HG03469 (cell line): ENCODE measurements around the gene ACAA1.
"Not testable (repeated sequence)": the region's sequence is repeated elsewhere in the genome, so short reads cannot be mapped to it uniquely, and the experiment has no call there.

Source experiments
- ATAC-seq: cut with Tn5 transposase; IDR thresholded peaks from one replicate; pipeline ENCODE4 v1.9.1; 2021; ENCODE audit warnings: mild to moderate bottlenecking, moderate library complexity, moderate number of reproducible peaks; ENCODE audit not compliant: unreplicated experiment

The ACAA1 gene

GRCh38 chr3:38083871-38084333 lies 53.0 kb downstream of the ACAA1 start:
- ATAC-seq = no peak

- ATAC-seq = not testable (repeated sequence)
These were observed 53.7 kb downstream of the ACAA1 start for GRCh38 chr3:38083254-38083653.

GRCh38 chr3:38082296-38082695 lies 54.6 kb downstream of the ACAA1 start:
- not testable (repeated sequence) for ATAC-seq

- ATAC-seq = not testable (repeated sequence)
These were observed 59.9 kb downstream of the ACAA1 start for GRCh38 chr3:38077073-38077472.
